H1 (cell line): ENCODE data around the gene ATF7. TPM values are rescaled to one million over a fixed set of nuclear protein-coding genes. Genes with fewer than 3 reads are reported as not detected.

Source experiments
- CTCF ChIA-PET: fragments of 300-600 bp; sonication (Branson Sonifier 250); formaldehyde crosslinking; loops from one replicate; lab custom pipeline; 2021; ENCODE audit not compliant: partially characterized antibody; lab: Charles Lee
- POLR2A ChIA-PET: fragments of 300-600 bp; sonication (Branson Sonifier 250); formaldehyde crosslinking; loops from one replicate; lab custom pipeline; 2021; ENCODE audit warnings: inconsistent platforms; ENCODE audit not compliant: partially characterized antibody; lab: Charles Lee
- DNase-seq, 2 experiments: peaks; one replicate each; pipeline versions ENCODE4 v3.0.0 to v3.0.0-alpha.2; 2010 to 2022; ENCODE audit warnings: low spot score in 2 of 2, low read depth in 1 of 2, mixed read lengths in 1 of 2
- FAIRE-seq: peaks from 2 replicates; lab custom pipeline; 2011; peaks lifted over from hg19 to GRCh38; lab: Jason Lieb, UNC
- H2AFZ ChIP-seq: 2 replicates; pipeline ENCODE4 v1.8.1; 2012; ENCODE audit warnings: low read length, inconsistent platforms
- H2AK5ac ChIP-seq: 2 replicates; pipeline ENCODE4 v1.6.1; 2013; ENCODE audit warnings: low read depth, low read length
- H2BK120ac ChIP-seq: replicated peaks from 2 replicates; pipeline ENCODE3; 2013; ENCODE audit warnings: low read depth, low read length, inconsistent platforms
- H2BK12ac ChIP-seq: 2 replicates; pipeline ENCODE4 v1.6.1; 2013; ENCODE audit warnings: low read depth, low read length
- H2BK15ac ChIP-seq: 2 replicates; pipeline ENCODE4 v1.6.1; 2013; ENCODE audit warnings: low read length
- H2BK20ac ChIP-seq: 2 replicates; pipeline ENCODE4 v1.6.1; 2013; ENCODE audit warnings: low read length
- H2BK5ac ChIP-seq: 2 replicates; pipeline ENCODE4 v1.6.1; 2013; ENCODE audit warnings: low read depth, low read length
- H3K14ac ChIP-seq: 2 replicates; pipeline ENCODE4 v1.6.1; 2013; ENCODE audit warnings: inconsistent platforms; ENCODE audit not compliant: insufficient read length
- H3K18ac ChIP-seq: 2 replicates; pipeline ENCODE4 v1.6.1; 2013; ENCODE audit warnings: low read length; ENCODE audit errors: extremely low read depth
- H3K23ac ChIP-seq: 2 replicates; pipeline ENCODE4 v1.6.1; 2013; ENCODE audit warnings: inconsistent platforms; ENCODE audit not compliant: insufficient read length
- H3K23me2 ChIP-seq: 2 replicates; pipeline ENCODE4 v1.6.1; 2013; ENCODE audit warnings: low read depth, low read length
- H3K27ac ChIP-seq: 2 replicates; pipeline ENCODE4 v1.6.1; 2011; ENCODE audit warnings: low read depth, low read length, inconsistent platforms
- H3K27me3 ChIP-seq, 4 experiments: replicated peaks in 1 of 4; 1 replicate in 1 of 4; 2 replicates in 3 of 4; pipeline versions ENCODE4 v1.6.1 to v1.8.1; 2011 to 2013; ENCODE audit warnings: low read length in 3 of 4, mild to moderate bottlenecking in 3 of 4, inconsistent platforms in 2 of 4, mixed read lengths in 2 of 4, moderate library complexity in 1 of 4; ENCODE audit not compliant: control insufficient read depth in 3 of 4, insufficient read depth in 3 of 4; ENCODE audit errors: extremely low read depth in 1 of 4
- H3K36me3 ChIP-seq, 4 experiments: 2 replicates each; pipeline versions ENCODE4 v1.6.1 to v1.8.1; 2011 to 2013; ENCODE audit warnings: mild to moderate bottlenecking in 4 of 4, low read length in 3 of 4, moderate library complexity in 2 of 4, control low read depth in 1 of 4, inconsistent platforms in 1 of 4; ENCODE audit not compliant: insufficient read depth in 4 of 4, control insufficient read depth in 2 of 4
- H3K4ac ChIP-seq: replicated peaks from 2 replicates; pipeline ENCODE3; 2013; ENCODE audit warnings: low read length, low read depth, mixed read lengths, inconsistent platforms; ENCODE audit not compliant: insufficient read length
- H3K4me1 ChIP-seq, 4 experiments: replicated peaks in 1 of 4; 1 replicate in 1 of 4; 2 replicates in 3 of 4; pipeline versions ENCODE4 v1.6.1 to v1.8.1; 2011 to 2013; ENCODE audit warnings: low read length in 3 of 4, inconsistent platforms in 2 of 4, mixed read lengths in 1 of 4; ENCODE audit not compliant: insufficient read depth in 4 of 4, control insufficient read depth in 3 of 4
- H3K4me2 ChIP-seq, 2 experiments: 2 replicates each; pipeline versions ENCODE4 v1.6.1 to v1.8.1; 2011 to 2013; ENCODE audit warnings: low read depth in 2 of 2, low read length in 2 of 2, control low read depth in 1 of 2, inconsistent platforms in 1 of 2, mild to moderate bottlenecking in 1 of 2; ENCODE audit not compliant: insufficient read depth in 1 of 2
- H3K4me3 ChIP-seq, 4 experiments: fragments of 200-600, 300-600 bp in 1 of 4; sonication (generic), shearing (Covaris generic), sonication (Bioruptor Twin) in 1 of 4; 2 replicates each; pipeline versions ENCODE4 v1.5.1 to v1.8.1; 2011 to 2016; ENCODE audit warnings: low read length in 4 of 4, low read depth in 3 of 4, control low read depth in 2 of 4, inconsistent platforms in 2 of 4, mild to moderate bottlenecking in 2 of 4, mixed read lengths in 1 of 4, moderate library complexity in 1 of 4; ENCODE audit not compliant: insufficient read depth in 2 of 4; ENCODE audit errors: extremely low read depth in 1 of 4
- H3K56ac ChIP-seq: replicated peaks from 2 replicates; pipeline ENCODE3; 2013; ENCODE audit warnings: low read depth, mild to moderate bottlenecking, mixed read lengths, low read length, inconsistent platforms; ENCODE audit not compliant: insufficient read length
- H3K79me1 ChIP-seq: 2 replicates; pipeline ENCODE4 v1.6.1; 2013; ENCODE audit warnings: low read depth, low read length, control low read depth
- H3K79me2 ChIP-seq, 2 experiments: 2 replicates each; pipeline versions ENCODE4 v1.6.1 to v1.8.1; 2012 to 2013; ENCODE audit warnings: low read length in 2 of 2, mild to moderate bottlenecking in 2 of 2, inconsistent platforms in 1 of 2; ENCODE audit not compliant: insufficient read depth in 2 of 2, control insufficient read depth in 1 of 2
- H3K9ac ChIP-seq, 4 experiments: replicated peaks in 1 of 4; 1 replicate in 1 of 4; 2 replicates in 3 of 4; pipeline versions ENCODE4 v1.6.1 to v1.8.1; 2011 to 2013; ENCODE audit warnings: low read depth in 3 of 4, low read length in 3 of 4, control low read depth in 2 of 4, mild to moderate bottlenecking in 2 of 4, moderate library complexity in 2 of 4, inconsistent platforms in 1 of 4; ENCODE audit errors: extremely low read depth in 1 of 4
- H3K9me3 ChIP-seq, 2 experiments: 2 replicates each; pipeline versions ENCODE4 v1.6.1 to v1.8.1; 2012 to 2013; ENCODE audit warnings: mild to moderate bottlenecking in 2 of 2, moderate library complexity in 2 of 2, control low read depth in 1 of 2, inconsistent platforms in 1 of 2, low read depth in 1 of 2, low read length in 1 of 2, mixed read lengths in 1 of 2; ENCODE audit not compliant: insufficient read depth in 2 of 2
- H4K20me1 ChIP-seq, 2 experiments: replicated peaks in 1 of 2; 2 replicates each; pipeline versions ENCODE3 to v1.8.1; 2011 to 2013; ENCODE audit warnings: inconsistent platforms in 2 of 2, low read length in 2 of 2, mild to moderate bottlenecking in 1 of 2; ENCODE audit not compliant: insufficient read depth in 2 of 2, control insufficient read depth in 1 of 2
- H4K5ac ChIP-seq: 2 replicates; pipeline ENCODE4 v1.6.1; 2013; ENCODE audit warnings: low read length, low read depth, mixed read lengths, inconsistent platforms; ENCODE audit not compliant: insufficient read length
- H4K8ac ChIP-seq: 2 replicates; pipeline ENCODE4 v1.8.0; 2013; ENCODE audit warnings: mild to moderate bottlenecking, moderate library complexity, low read length, inconsistent platforms; ENCODE audit not compliant: insufficient read depth; ENCODE audit errors: extremely low read depth
- H4K91ac ChIP-seq: replicated peaks from 2 replicates; pipeline ENCODE3; 2013; ENCODE audit warnings: low read length, mixed read lengths, inconsistent platforms; ENCODE audit not compliant: insufficient read length
- CBX5 ChIP-seq: fragments of 300-800, 300-1000 bp; sonication (generic); IDR thresholded peaks from 2 replicates; pipeline ENCODE4 v1.7.1; 2016; ENCODE audit warnings: antibody characterized with exemption, low read length, low read depth
- GABPA ChIP-seq: IDR thresholded peaks from 2 replicates; pipeline ENCODE4 v1.6.1; 2011; ENCODE audit warnings: mild to moderate bottlenecking, low read length, moderate library complexity, borderline replicate concordance; ENCODE audit not compliant: insufficient read depth
- JUN ChIP-seq: IDR thresholded peaks from 2 replicates; pipeline ENCODE4 v1.6.1; 2011; ENCODE audit warnings: low read depth, mild to moderate bottlenecking, improper control_type of control experiment, low read length
- JUND ChIP-seq: IDR thresholded peaks from 2 replicates; pipeline ENCODE4 v1.6.1; 2011; ENCODE audit warnings: mild to moderate bottlenecking, improper control_type of control experiment, low read length
- KDM4A ChIP-seq: IDR thresholded peaks from one replicate; pipeline ENCODE4 v1.7.1; 2012; ENCODE audit warnings: low read depth, mild to moderate bottlenecking, moderate library complexity, low read length, inconsistent platforms; ENCODE audit not compliant: severe bottlenecking
- NANOG ChIP-seq: IDR thresholded peaks from 2 replicates; pipeline ENCODE4 v1.6.1; 2011; ENCODE audit warnings: low read length, low read depth, mild to moderate bottlenecking, inconsistent platforms; ENCODE audit not compliant: insufficient read depth, poor library complexity, severe bottlenecking
- POLR2A ChIP-seq, 2 experiments: IDR thresholded peaks; 1 replicate in 1 of 2; 2 replicates in 1 of 2; pipeline ENCODE4 v1.6.1; 2011; ENCODE audit warnings: low read depth in 2 of 2, low read length in 2 of 2, mild to moderate bottlenecking in 2 of 2; ENCODE audit errors: control extremely low read depth in 1 of 2
- SIN3A ChIP-seq, 2 experiments: IDR thresholded peaks in 1 of 2; conservative IDR thresholded peaks in 1 of 2; 2 replicates each; pipeline ENCODE4 v1.6.1; 2011 to 2012; ENCODE audit warnings: low read length in 2 of 2, improper control_type of control experiment in 1 of 2, low read depth in 1 of 2, mild to moderate bottlenecking in 1 of 2
- SRF ChIP-seq: IDR thresholded peaks from 2 replicates; pipeline ENCODE4 v1.6.1; 2011; ENCODE audit warnings: mild to moderate bottlenecking, low read depth, low read length, moderate library complexity
- TCF12 ChIP-seq: IDR thresholded peaks from 2 replicates; pipeline ENCODE4 v1.6.1; 2011; ENCODE audit warnings: low read depth, mild to moderate bottlenecking, low read length
- WGBS, 2 experiments: shearing (Covaris generic) in 1 of 2; methylation state at CpG; one replicate each; pipeline versions ENCODE4 v1.1.6 to v1.1.7; 2013 to 2015; ENCODE audit warnings: low lambda C conversion rate in 2 of 2, mixed read lengths in 2 of 2, inconsistent platforms in 1 of 2, low coverage in 1 of 2, missing lambda C conversion rate in 1 of 2; ENCODE audit not compliant: insufficient replicate concordance in 2 of 2, insufficient coverage in 1 of 2, insufficient read length in 1 of 2; ENCODE audit errors: extremely low coverage in 1 of 2, missing lambda C conversion rate in 1 of 2; 5-methylcytosine and 5-hydroxymethylcytosine counted together
- polyA plus RNA-seq, 7 experiments: library from polyadenylated mRNA; depleted of rRNA in 3 of 7; stranded (reverse) in 5 of 7; unstranded in 2 of 7; fragments of >200 nt in 5 of 7; fragments of 200-250 nt in 2 of 7; gene quantifications; 1 replicate in 5 of 7; 2 replicates in 1 of 7; 4 replicates in 1 of 7; pipeline versions ENCODE4 v1.2.1 to v1.2.3, GENCODE V29; 2011 to 2013; ENCODE audit warnings: missing spikeins in 2 of 7, mixed read lengths in 2 of 7
- total RNA-seq: library from RNA; stranded (reverse); fragmentation: NEBNext Ultra II Directional; extraction: Animal tissue kit (Norgen Biotek cat#: 25700); gene quantifications from 2 replicates; pipeline ENCODE4 v1.2.1, GENCODE V29; 2021
- TF ChIP-seq, protein P1 (sequence below): IDR thresholded peaks from 2 replicates; pipeline ENCODE4 v1.6.1; 2012; ENCODE audit warnings: inconsistent platforms

ATF7 gene
- total and polyA plus RNA-seq, 2 of the 8 experiments (the other 6 are each of a cell fraction or from before 2014, with no cell fraction given), result 10.1 to 16.6 TPM

GRCh38 chr12:53572134-53572758 is 53.9 kb downstream of the ATF7 start:
- POLR2A ChIA-PET, result interaction anchor here (0.6 to 1.1 kb wide), 4 partner anchors 21 to 110 kb away, joined by 3 to 4 read pairs (median 3); partner anchors contain the start of gene ATF7

More at GRCh38 chr12:53572134-53572758, 53.9 kb downstream of the ATF7 start:
- Histone ChIP-seq H3K56ac (no peak overlapping the region), H2BK120ac (no peak overlapping the region), H2AK5ac (no peak overlapping the region), H3K14ac (no peak overlapping the region), H4K20me1 (no peaks in the 10 kb centered on the region), H3K79me1 (no peaks in the 10 kb centered on the region), H2BK15ac (no peak overlapping the region), H3K23ac (no peak overlapping the region), H2AFZ (no peak overlapping the region)
- DNase-seq, result no peak
- TF ChIP-seq POLR2A (IDR thresholded peaks at IDR 0.05; ENCODE audit: control extremely low read depth in 1 of 2, low read depth in 2 of 2, low read length in 2 of 2), result no peak
- no peak for TF ChIP-seq SIN3A (conservative IDR thresholded peaks at IDR 0.05 in 1 of 2, IDR thresholded peaks at IDR 0.05 in 1 of 2; ENCODE audit: low read depth in 1 of 2, low read length in 2 of 2)
- no peak for TF ChIP-seq NANOG
- no peak for TF ChIP-seq KDM4A
- TF ChIP-seq JUN, result no peak
- TF ChIP-seq CBX5, result no peak
- TF ChIP-seq JUND, result no peak
- TF ChIP-seq TCF12, result no peak
- no peak for TF ChIP-seq GABPA
- TF ChIP-seq, protein P1, sequence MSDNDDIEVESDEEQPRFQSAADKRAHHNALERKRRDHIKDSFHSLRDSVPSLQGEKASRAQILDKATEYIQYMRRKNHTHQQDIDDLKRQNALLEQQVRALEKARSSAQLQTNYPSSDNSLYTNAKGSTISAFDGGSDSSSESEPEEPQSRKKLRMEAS, result no peak
- no peak for TF ChIP-seq SRF
- TF ChIP-seq, all 59 proteins: peak for 0
- Histone ChIP-seq H3K23me2 (no peaks in the 10 kb centered on the region), H3K9me3 (no peaks in the 10 kb centered on the region), H4K5ac (no peak overlapping the region), H4K8ac (no peak overlapping the region), H3K4me2 (no peak overlapping the region), H3K79me2 (no peaks in the 10 kb centered on the region), H3K27me3 (no peaks in the 10 kb centered on the region), H4K91ac (no peak overlapping the region), H3K4ac (no peak overlapping the region), H3K27ac (no peak overlapping the region), H3K36me3 (no peaks in the 10 kb centered on the region), H3K4me1 (peaks cover 0 to 9% (median 1%) of the 10 kb centered on the region in 4 experiments; a peak in 5 of 7 replicates), H3K9ac (no peak overlapping the region), H3K18ac (no peak overlapping the region), H2BK5ac (no peak overlapping the region), H3K4me3 (no peak overlapping the region), H2BK12ac (no peak overlapping the region), H2BK20ac (no peak overlapping the region)
- WGBS, 2 experiments, result 87% methylated on average over 8 of the region's 8 CpGs; no CpG with 5 or more reads in 1 of the 2 experiments
- CTCF ChIA-PET, result interaction anchor here (0.5 kb wide), 1 partner anchor 34 kb away, joined by 3 read pairs; no protein-coding TSS in a partner anchor
- FAIRE-seq, result no peak
